Heart left ventricle (tissue), 13 donors: ENCODE measurements around the gene FAM83F.

ENCODE experiments used
- CTCF ChIP-seq, 12 donors: fragments of 200-600 bp; sonication (generic) in 4 of 12; IDR thresholded peaks; one replicate each; pipeline versions ENCODE4 v1.5.0 to v1.8.0; 2018 to 2022; ENCODE audit warnings: antibody characterized with exemption in 12 of 12, mild to moderate bottlenecking in 5 of 12
- POLR2A ChIP-seq, 2 donors: fragments of 450-650 bp; IDR thresholded peaks; one replicate each; pipeline ENCODE4 v1.6.1; 2017; ENCODE audit warnings: antibody characterized with exemption in 2 of 2, mild to moderate bottlenecking in 2 of 2, moderate library complexity in 2 of 2
- donor health status: ischemic (EF 13 %, LVEDD 7.1; RV severe dilation, severe dysfunction).
- donor health status: DM: no; HTN: yes; CAD: no.
- donor health status: DM: no; HTN: no; CAD: no.
- donor health status: ischemic (EF 25% LVEDD 6.9; RV normal size, moderate dysfunction).
- donor health status: ischemic (EF 25% LVEDD 5.7; RV mildly dilated, moderate dysfunction).
- donor health status: ischemic (EF 35%, LVEDD 5.7; RV mildly dilated, moderate dysfunction).
- donor health status: nonischemic (EF 11% LVEDD 7.7; RV severe dilation, severe dysfunction).
- donor health status: DM: yes; HTN: yes; CAD: no.
- donor health status: PGD.
- donor health status: ischemic (EF 29% LVEDD 5.4; RV normal size, mild dysfunction).
- donor health status: nonischemic (EF 23%, LVEDD 6.1; RV moderate dilation, normal function).

DNA sequence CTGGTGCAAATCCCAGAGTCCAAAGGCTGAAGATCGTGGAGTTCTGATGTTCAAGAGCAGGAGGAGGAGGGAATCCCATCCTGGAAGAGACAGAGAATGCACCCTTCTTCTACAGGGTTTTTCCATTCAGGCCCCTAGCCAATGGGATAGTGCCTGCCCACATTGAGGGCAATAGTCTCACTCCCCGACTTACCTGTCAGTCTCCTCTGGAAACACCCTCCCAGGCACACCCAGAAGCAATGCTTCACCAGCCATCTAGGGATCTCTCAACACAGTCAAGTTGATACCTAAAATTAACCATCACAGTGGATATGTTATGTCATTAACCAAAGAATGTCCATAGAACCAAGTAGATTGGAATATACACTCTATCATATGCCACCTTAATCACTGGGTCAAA lies 72.9 kb downstream of the FAM83F start:
- no peak for TF ChIP-seq CTCF (IDR thresholded peaks at IDR 0.05)
- no peak for TF ChIP-seq POLR2A (IDR thresholded peaks at IDR 0.05)
